ENCODE measurements around the gene PLK2.

The PLK2 gene

GRCh38 chr5:58499231-58499630 lies 39.3 kb upstream of the PLK2 start:
- H3K18ac ChIP-seq (ENCODE audit: low read depth in 1 of 2, low read length in 2 of 2), result no peak overlapping the region
- no peak overlapping the region for H2AK5ac ChIP-seq (ENCODE audit: low read length, severe bottlenecking)
- no peak overlapping the region for H3K4me3 ChIP-seq (ENCODE audit: insufficient read depth in 1 of 2, low read depth in 1 of 2, low read length in 2 of 2)
- WGBS, result 100% methylated on average over 1 of the region's 3 CpGs
- peaks cover 5 to 19% of the 10 kb centered on the region in 2 experiments for H3K27me3 ChIP-seq (ENCODE audit: control insufficient read depth in 1 of 2, insufficient read depth in 1 of 2, low read length in 2 of 2)
- H3K23ac ChIP-seq (ENCODE audit: low read length in 2 of 2), result no peak overlapping the region
- no peak overlapping the region for H2BK5ac ChIP-seq (ENCODE audit: low read depth, low read length, poor library complexity, severe bottlenecking)
- H3K36me3 ChIP-seq (ENCODE audit: control insufficient read depth in 1 of 2, insufficient read depth in 2 of 2, low read depth in 1 of 2, low read length in 2 of 2), result no peaks in the 10 kb centered on the region
- H2AFZ ChIP-seq (ENCODE audit: low read depth, low read length), result no peak overlapping the region
- H3K4me2 ChIP-seq (ENCODE audit: low read length, poor library complexity, severe bottlenecking), result no peak overlapping the region
- no peak overlapping the region for H3K4ac ChIP-seq (ENCODE audit: low read depth in 1 of 2, low read length in 2 of 2)
- H3K4me1 ChIP-seq (ENCODE audit: control insufficient read depth, insufficient read depth, low read depth, low read length), result no peaks in the 10 kb centered on the region
- no peak overlapping the region for H3K9ac ChIP-seq (ENCODE audit: low read length)
- H3K14ac ChIP-seq (ENCODE audit: low read length in 2 of 2), result no peak overlapping the region
- H2BK15ac ChIP-seq (ENCODE audit: low read depth, poor library complexity, severe bottlenecking), result no peak overlapping the region
- DNase-seq, result no peak
- no peak overlapping the region for H2BK120ac ChIP-seq (ENCODE audit: low read depth, low read length)
- H3K9me3 ChIP-seq (ENCODE audit: control insufficient read depth, low read length), result no peaks in the 10 kb centered on the region
- no peak overlapping the region for H3K27ac ChIP-seq (ENCODE audit: low read length, poor library complexity, severe bottlenecking)
- H4K91ac ChIP-seq (ENCODE audit: low read length), result no peak overlapping the region
- no peak overlapping the region for H2BK12ac ChIP-seq (ENCODE audit: low read length in 2 of 2)
- no peak overlapping the region for H4K8ac ChIP-seq (ENCODE audit: low read length)
- no peaks in the 10 kb centered on the region for H3K79me1 ChIP-seq (replicated peaks; ENCODE audit: low read length, poor library complexity, severe bottlenecking)

DNA sequence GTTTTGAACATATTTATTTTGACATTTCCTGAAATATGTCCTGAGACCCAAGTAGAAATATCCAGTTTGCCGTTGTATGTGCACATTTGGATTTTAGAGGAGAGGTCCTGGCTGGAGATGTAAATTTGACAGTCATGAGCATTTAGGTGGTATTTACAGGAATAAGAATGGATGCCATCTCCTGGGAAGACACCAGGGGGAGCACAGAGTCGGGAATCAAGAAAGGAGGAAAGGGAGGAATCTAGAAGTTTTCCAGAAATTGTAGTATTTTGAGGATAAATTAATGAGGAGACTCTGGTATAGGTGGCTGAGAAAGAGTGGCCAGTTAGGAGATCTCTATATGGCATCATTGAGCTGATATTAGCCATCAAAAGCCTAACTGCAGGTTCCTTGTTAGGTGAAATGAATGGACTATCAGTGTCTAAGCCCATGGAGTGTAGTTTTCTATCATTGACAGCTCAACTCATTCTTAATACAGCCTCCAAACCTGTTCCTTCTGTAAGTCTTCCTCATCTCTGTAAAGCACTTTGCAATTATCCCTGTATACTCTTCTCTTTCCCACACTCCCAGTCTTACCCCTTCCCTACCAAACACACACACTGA lies 38.6 kb upstream of the PLK2 start:
- Histone ChIP-seq H3K14ac (ENCODE audit: low read length in 2 of 2) (no peak overlapping the region), H3K27ac (ENCODE audit: low read length, poor library complexity, severe bottlenecking) (no peak overlapping the region), H3K4ac (ENCODE audit: low read depth in 1 of 2, low read length in 2 of 2) (no peak overlapping the region), H4K91ac (ENCODE audit: low read length) (no peak overlapping the region), H3K9ac (ENCODE audit: low read length) (no peak overlapping the region), H3K36me3 (ENCODE audit: control insufficient read depth in 1 of 2, insufficient read depth in 2 of 2, low read depth in 1 of 2, low read length in 2 of 2) (no peaks in the 10 kb centered on the region), H2BK5ac (ENCODE audit: low read depth, low read length, poor library complexity, severe bottlenecking) (no peak overlapping the region), H3K4me3 (ENCODE audit: insufficient read depth in 1 of 2, low read depth in 1 of 2, low read length in 2 of 2) (no peak overlapping the region), H2BK12ac (ENCODE audit: low read length in 2 of 2) (no peak overlapping the region), H3K27me3 (ENCODE audit: control insufficient read depth in 1 of 2, insufficient read depth in 1 of 2, low read length in 2 of 2) (peaks cover 1 to 16% of the 10 kb centered on the region in 2 experiments), H3K4me2 (ENCODE audit: low read length, poor library complexity, severe bottlenecking) (no peak overlapping the region), H2AK5ac (ENCODE audit: low read length, severe bottlenecking) (no peak overlapping the region), H3K4me1 (ENCODE audit: control insufficient read depth, insufficient read depth, low read depth, low read length) (no peaks in the 10 kb centered on the region), H2BK15ac (ENCODE audit: low read depth, poor library complexity, severe bottlenecking) (no peak overlapping the region), H3K79me1 (replicated peaks; ENCODE audit: low read length, poor library complexity, severe bottlenecking) (no peaks in the 10 kb centered on the region), H3K9me3 (ENCODE audit: control insufficient read depth, low read length) (no peaks in the 10 kb centered on the region), H4K8ac (ENCODE audit: low read length) (no peak overlapping the region), H2BK120ac (ENCODE audit: low read depth, low read length) (no peak overlapping the region), H3K18ac (ENCODE audit: low read depth in 1 of 2, low read length in 2 of 2) (no peak overlapping the region), H2AFZ (ENCODE audit: low read depth, low read length) (no peak overlapping the region), H3K23ac (ENCODE audit: low read length in 2 of 2) (no peak overlapping the region)
- peak; percentile 47 for DNase-seq
- WGBS, result 3% methylated on average over 2 of the region's 2 CpGs

- H3K4ac ChIP-seq (ENCODE audit: low read depth in 1 of 2, low read length in 2 of 2), result no peak overlapping the region
- no peak overlapping the region for H2BK5ac ChIP-seq (ENCODE audit: low read depth, low read length, poor library complexity, severe bottlenecking)
- H3K36me3 ChIP-seq (ENCODE audit: control insufficient read depth in 1 of 2, insufficient read depth in 2 of 2, low read depth in 1 of 2, low read length in 2 of 2), result no peaks in the 10 kb centered on the region
- no peak overlapping the region for H3K27ac ChIP-seq (ENCODE audit: low read length, poor library complexity, severe bottlenecking)
- H3K27me3 ChIP-seq (ENCODE audit: control insufficient read depth in 1 of 2, insufficient read depth in 1 of 2, low read length in 2 of 2), result peaks cover 0 to 12% of the 10 kb centered on the region in 2 experiments
- H3K9ac ChIP-seq (ENCODE audit: low read length), result no peak overlapping the region
- H3K9me3 ChIP-seq (ENCODE audit: control insufficient read depth, low read length), result no peaks in the 10 kb centered on the region
- H2BK12ac ChIP-seq (ENCODE audit: low read length in 2 of 2), result no peak overlapping the region
- no peak overlapping the region for H3K18ac ChIP-seq (ENCODE audit: low read depth in 1 of 2, low read length in 2 of 2)
- no peak overlapping the region for H3K4me2 ChIP-seq (ENCODE audit: low read length, poor library complexity, severe bottlenecking)
- no peak overlapping the region for H4K8ac ChIP-seq (ENCODE audit: low read length)
- H3K4me3 ChIP-seq (ENCODE audit: insufficient read depth in 1 of 2, low read depth in 1 of 2, low read length in 2 of 2), result no peak overlapping the region
- no peak overlapping the region for H4K91ac ChIP-seq (ENCODE audit: low read length)
- no peak overlapping the region for H3K14ac ChIP-seq (ENCODE audit: low read length in 2 of 2)
- H3K4me1 ChIP-seq (ENCODE audit: control insufficient read depth, insufficient read depth, low read depth, low read length), result no peaks in the 10 kb centered on the region
- no peak overlapping the region for H2AFZ ChIP-seq (ENCODE audit: low read depth, low read length)
- H2BK15ac ChIP-seq (ENCODE audit: low read depth, poor library complexity, severe bottlenecking), result no peak overlapping the region
- no peak overlapping the region for H2BK120ac ChIP-seq (ENCODE audit: low read depth, low read length)
- no peaks in the 10 kb centered on the region for H3K79me1 ChIP-seq (replicated peaks; ENCODE audit: low read length, poor library complexity, severe bottlenecking)
- no peak overlapping the region for H2AK5ac ChIP-seq (ENCODE audit: low read length, severe bottlenecking)
- DNase-seq, result no peak
- no peak overlapping the region for H3K23ac ChIP-seq (ENCODE audit: low read length in 2 of 2)
Measured at GRCh38 chr5:58497921-58498320, 38.0 kb upstream of the PLK2 start.

DNA sequence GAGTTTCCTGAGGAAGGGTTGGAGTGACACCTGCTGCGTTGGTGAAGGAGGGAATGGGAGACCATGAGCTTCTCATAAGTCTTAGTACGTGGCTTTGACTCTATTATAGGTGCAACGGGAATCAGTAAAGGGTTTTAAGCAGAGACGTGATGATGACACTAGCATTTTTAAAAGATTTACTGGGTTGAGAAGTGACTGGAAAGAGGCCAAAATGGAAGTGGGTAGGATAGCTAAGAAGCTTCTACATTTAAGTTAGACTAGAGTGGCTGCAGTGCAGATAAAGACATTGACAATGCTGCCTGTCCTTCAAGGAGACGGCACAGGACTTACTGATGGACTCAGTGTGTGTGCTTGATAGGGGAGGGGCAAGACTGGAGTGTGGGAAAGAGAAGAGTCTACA lies 37.5 kb upstream of the PLK2 start:
- H3K4ac ChIP-seq (ENCODE audit: low read depth in 1 of 2, low read length in 2 of 2), result no peak overlapping the region
- no peak overlapping the region for H3K23ac ChIP-seq (ENCODE audit: low read length in 2 of 2)
- no peak overlapping the region for H2BK12ac ChIP-seq (ENCODE audit: low read length in 2 of 2)
- no peak overlapping the region for H3K14ac ChIP-seq (ENCODE audit: low read length in 2 of 2)
- H3K9me3 ChIP-seq (ENCODE audit: control insufficient read depth, low read length), result no peaks in the 10 kb centered on the region
- WGBS, result 81% methylated on average over 5 of the region's 5 CpGs
- H3K4me3 ChIP-seq (ENCODE audit: insufficient read depth in 1 of 2, low read depth in 1 of 2, low read length in 2 of 2), result no peak overlapping the region
- H3K4me2 ChIP-seq (ENCODE audit: low read length, poor library complexity, severe bottlenecking), result no peak overlapping the region
- no peaks in the 10 kb centered on the region for H3K4me1 ChIP-seq (ENCODE audit: control insufficient read depth, insufficient read depth, low read depth, low read length)
- no peak overlapping the region for H4K8ac ChIP-seq (ENCODE audit: low read length)
- H3K27ac ChIP-seq (ENCODE audit: low read length, poor library complexity, severe bottlenecking), result no peak overlapping the region
- no peak overlapping the region for H3K18ac ChIP-seq (ENCODE audit: low read depth in 1 of 2, low read length in 2 of 2)
- H2AK5ac ChIP-seq (ENCODE audit: low read length, severe bottlenecking), result no peak overlapping the region
- H3K9ac ChIP-seq (ENCODE audit: low read length), result no peak overlapping the region
- no peaks in the 10 kb centered on the region for H3K79me1 ChIP-seq (replicated peaks; ENCODE audit: low read length, poor library complexity, severe bottlenecking)
- H3K36me3 ChIP-seq (ENCODE audit: control insufficient read depth in 1 of 2, insufficient read depth in 2 of 2, low read depth in 1 of 2, low read length in 2 of 2), result no peaks in the 10 kb centered on the region
- DNase-seq, result no peak
- H4K91ac ChIP-seq (ENCODE audit: low read length), result no peak overlapping the region
- H2BK15ac ChIP-seq (ENCODE audit: low read depth, poor library complexity, severe bottlenecking), result no peak overlapping the region
- H2BK120ac ChIP-seq (ENCODE audit: low read depth, low read length), result no peak overlapping the region
- peaks cover 0 to 8% of the 10 kb centered on the region in 2 experiments for H3K27me3 ChIP-seq (ENCODE audit: control insufficient read depth in 1 of 2, insufficient read depth in 1 of 2, low read length in 2 of 2)
- H2BK5ac ChIP-seq (ENCODE audit: low read depth, low read length, poor library complexity, severe bottlenecking), result no peak overlapping the region
- H2AFZ ChIP-seq (ENCODE audit: low read depth, low read length), result no peak overlapping the region

All from mesenchymal stem cell (in vitro differentiated cells and primary cell).